ENCODE measurements around the gene PGAM2. TPM values are rescaled to one million over a fixed set of nuclear protein-coding genes. Genes with fewer than 3 reads are reported as not detected.

Gene PGAM2
- total and polyA plus RNA-seq, 2 experiments from 2014 or later, result 2.9 to 7.8 TPM

DNA sequence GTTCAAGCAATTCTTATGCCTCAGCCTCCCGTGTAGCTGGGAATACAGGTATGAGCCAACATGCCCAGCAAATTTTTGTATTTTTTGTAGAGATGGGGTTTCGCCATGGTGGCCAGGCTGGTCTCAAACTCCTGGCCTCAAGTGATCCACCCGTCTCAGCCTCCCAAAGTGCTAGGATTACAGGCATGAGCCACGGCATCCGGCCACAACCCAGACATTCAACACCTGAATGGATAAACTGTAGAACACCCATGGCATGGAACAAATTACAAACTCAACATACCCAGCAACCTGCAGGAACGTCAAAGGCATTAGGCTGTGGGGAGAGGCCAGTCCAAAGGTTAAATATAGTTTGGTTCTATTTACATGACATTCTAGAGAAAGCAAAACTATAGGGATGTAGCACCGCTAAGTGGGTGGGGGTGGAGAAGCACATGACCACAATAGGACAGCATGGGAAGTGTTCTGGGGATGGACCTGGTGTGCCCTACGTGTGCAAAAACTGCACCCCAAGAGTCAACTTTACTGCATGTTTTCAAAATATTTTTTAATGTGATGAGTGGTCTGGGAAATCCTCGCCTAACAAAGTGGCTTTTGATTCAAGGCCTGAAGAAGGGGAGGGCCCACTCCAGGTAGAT is 6.5 kb upstream of the PGAM2 start:
- Histone ChIP-seq H3K79me2 (replicated peaks; ENCODE audit: insufficient read depth) (no peaks in the 10 kb centered on the region), H3K9me2 (ENCODE audit: insufficient read depth) (no peaks in the 10 kb centered on the region), H3F3A (replicated peaks; ENCODE audit: low read depth) (no peaks in the 10 kb centered on the region; the same call in 1 of the 2 replicates), H3K36me3 (ENCODE audit: insufficient read depth) (no peaks in the 10 kb centered on the region), H3K4me1 (ENCODE audit: insufficient read depth) (no peaks in the 10 kb centered on the region), H3K4me2 (no peak overlapping the region), H3K4me3 (no peak overlapping the region), H3K27me3 (ENCODE audit: insufficient read depth) (peaks cover 28% of the 10 kb centered on the region), H4K20me1 (replicated peaks; ENCODE audit: insufficient read depth) (no peaks in the 10 kb centered on the region; the same call in 1 of the 2 replicates), H3K27ac (ENCODE audit: low read depth) (no peak overlapping the region), H2AFZ (no peak overlapping the region)
- Mint-ChIP-seq H3K27ac (no peak overlapping the region), H3K4me1 (peaks cover under 1% of the 10 kb centered on the region; the same call in 2 of the 3 replicates), H3K36me3 (ENCODE audit: low read depth) (peaks cover 12% of the 10 kb centered on the region), H3K9me3 (no peaks in the 10 kb centered on the region), H3K4me3 (no peak overlapping the region; the same call in 2 of the 3 replicates), H3K27me3 (ENCODE audit: insufficient read depth, low read depth, poor library complexity) (peaks cover 17% of the 10 kb centered on the region)
- DNase-seq (ENCODE audit: low spot score), result no peak
- ATAC-seq, result no peak
- TF ChIP-seq EZH2phosphoT487 (IDR thresholded peaks at IDR 0.05; ENCODE audit: unreplicated experiment) (no peak), ZNF331 (CRISPR knock-in tag; IDR thresholded peaks at IDR 0.05; ENCODE audit: low read depth) (no peak), POLR2AphosphoS5 (IDR thresholded peaks at IDR 0.05; ENCODE audit: low read depth) (no peak), STAT1 (IDR thresholded peaks at IDR 0.05; ENCODE audit: unreplicated experiment) (no peak), NANOG (IDR thresholded peaks at IDR 0.05; ENCODE audit: borderline replicate concordance) (no peak), ETS1 (IDR thresholded peaks at IDR 0.05) (no peak), JUNB (IDR thresholded peaks at IDR 0.05; ENCODE audit: unreplicated experiment) (no peak), ZNF114 (CRISPR knock-in tag; IDR thresholded peaks at IDR 0.05) (no peak), EZH2 (IDR thresholded peaks at IDR 0.05; ENCODE audit: low read depth, unreplicated experiment) (no peak), CREB1 (CRISPR knock-in tag; IDR thresholded peaks at IDR 0.05; ENCODE audit: low read depth) (no peak)
- TF ChIP-seq, protein P1, sequence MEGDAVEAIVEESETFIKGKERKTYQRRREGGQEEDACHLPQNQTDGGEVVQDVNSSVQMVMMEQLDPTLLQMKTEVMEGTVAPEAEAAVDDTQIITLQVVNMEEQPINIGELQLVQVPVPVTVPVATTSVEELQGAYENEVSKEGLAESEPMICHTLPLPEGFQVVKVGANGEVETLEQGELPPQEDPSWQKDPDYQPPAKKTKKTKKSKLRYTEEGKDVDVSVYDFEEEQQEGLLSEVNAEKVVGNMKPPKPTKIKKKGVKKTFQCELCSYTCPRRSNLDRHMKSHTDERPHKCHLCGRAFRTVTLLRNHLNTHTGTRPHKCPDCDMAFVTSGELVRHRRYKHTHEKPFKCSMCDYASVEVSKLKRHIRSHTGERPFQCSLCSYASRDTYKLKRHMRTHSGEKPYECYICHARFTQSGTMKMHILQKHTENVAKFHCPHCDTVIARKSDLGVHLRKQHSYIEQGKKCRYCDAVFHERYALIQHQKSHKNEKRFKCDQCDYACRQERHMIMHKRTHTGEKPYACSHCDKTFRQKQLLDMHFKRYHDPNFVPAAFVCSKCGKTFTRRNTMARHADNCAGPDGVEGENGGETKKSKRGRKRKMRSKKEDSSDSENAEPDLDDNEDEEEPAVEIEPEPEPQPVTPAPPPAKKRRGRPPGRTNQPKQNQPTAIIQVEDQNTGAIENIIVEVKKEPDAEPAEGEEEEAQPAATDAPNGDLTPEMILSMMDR (conservative IDR thresholded peaks at IDR 0.05; ENCODE audit: low read depth in 2 of 2), result no peak
- TF ChIP-seq, protein P2, sequence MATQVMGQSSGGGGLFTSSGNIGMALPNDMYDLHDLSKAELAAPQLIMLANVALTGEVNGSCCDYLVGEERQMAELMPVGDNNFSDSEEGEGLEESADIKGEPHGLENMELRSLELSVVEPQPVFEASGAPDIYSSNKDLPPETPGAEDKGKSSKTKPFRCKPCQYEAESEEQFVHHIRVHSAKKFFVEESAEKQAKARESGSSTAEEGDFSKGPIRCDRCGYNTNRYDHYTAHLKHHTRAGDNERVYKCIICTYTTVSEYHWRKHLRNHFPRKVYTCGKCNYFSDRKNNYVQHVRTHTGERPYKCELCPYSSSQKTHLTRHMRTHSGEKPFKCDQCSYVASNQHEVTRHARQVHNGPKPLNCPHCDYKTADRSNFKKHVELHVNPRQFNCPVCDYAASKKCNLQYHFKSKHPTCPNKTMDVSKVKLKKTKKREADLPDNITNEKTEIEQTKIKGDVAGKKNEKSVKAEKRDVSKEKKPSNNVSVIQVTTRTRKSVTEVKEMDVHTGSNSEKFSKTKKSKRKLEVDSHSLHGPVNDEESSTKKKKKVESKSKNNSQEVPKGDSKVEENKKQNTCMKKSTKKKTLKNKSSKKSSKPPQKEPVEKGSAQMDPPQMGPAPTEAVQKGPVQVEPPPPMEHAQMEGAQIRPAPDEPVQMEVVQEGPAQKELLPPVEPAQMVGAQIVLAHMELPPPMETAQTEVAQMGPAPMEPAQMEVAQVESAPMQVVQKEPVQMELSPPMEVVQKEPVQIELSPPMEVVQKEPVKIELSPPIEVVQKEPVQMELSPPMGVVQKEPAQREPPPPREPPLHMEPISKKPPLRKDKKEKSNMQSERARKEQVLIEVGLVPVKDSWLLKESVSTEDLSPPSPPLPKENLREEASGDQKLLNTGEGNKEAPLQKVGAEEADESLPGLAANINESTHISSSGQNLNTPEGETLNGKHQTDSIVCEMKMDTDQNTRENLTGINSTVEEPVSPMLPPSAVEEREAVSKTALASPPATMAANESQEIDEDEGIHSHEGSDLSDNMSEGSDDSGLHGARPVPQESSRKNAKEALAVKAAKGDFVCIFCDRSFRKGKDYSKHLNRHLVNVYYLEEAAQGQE (IDR thresholded peaks at IDR 0.05; ENCODE audit: unreplicated experiment), result no peak
- TF ChIP-seq, protein P3, sequence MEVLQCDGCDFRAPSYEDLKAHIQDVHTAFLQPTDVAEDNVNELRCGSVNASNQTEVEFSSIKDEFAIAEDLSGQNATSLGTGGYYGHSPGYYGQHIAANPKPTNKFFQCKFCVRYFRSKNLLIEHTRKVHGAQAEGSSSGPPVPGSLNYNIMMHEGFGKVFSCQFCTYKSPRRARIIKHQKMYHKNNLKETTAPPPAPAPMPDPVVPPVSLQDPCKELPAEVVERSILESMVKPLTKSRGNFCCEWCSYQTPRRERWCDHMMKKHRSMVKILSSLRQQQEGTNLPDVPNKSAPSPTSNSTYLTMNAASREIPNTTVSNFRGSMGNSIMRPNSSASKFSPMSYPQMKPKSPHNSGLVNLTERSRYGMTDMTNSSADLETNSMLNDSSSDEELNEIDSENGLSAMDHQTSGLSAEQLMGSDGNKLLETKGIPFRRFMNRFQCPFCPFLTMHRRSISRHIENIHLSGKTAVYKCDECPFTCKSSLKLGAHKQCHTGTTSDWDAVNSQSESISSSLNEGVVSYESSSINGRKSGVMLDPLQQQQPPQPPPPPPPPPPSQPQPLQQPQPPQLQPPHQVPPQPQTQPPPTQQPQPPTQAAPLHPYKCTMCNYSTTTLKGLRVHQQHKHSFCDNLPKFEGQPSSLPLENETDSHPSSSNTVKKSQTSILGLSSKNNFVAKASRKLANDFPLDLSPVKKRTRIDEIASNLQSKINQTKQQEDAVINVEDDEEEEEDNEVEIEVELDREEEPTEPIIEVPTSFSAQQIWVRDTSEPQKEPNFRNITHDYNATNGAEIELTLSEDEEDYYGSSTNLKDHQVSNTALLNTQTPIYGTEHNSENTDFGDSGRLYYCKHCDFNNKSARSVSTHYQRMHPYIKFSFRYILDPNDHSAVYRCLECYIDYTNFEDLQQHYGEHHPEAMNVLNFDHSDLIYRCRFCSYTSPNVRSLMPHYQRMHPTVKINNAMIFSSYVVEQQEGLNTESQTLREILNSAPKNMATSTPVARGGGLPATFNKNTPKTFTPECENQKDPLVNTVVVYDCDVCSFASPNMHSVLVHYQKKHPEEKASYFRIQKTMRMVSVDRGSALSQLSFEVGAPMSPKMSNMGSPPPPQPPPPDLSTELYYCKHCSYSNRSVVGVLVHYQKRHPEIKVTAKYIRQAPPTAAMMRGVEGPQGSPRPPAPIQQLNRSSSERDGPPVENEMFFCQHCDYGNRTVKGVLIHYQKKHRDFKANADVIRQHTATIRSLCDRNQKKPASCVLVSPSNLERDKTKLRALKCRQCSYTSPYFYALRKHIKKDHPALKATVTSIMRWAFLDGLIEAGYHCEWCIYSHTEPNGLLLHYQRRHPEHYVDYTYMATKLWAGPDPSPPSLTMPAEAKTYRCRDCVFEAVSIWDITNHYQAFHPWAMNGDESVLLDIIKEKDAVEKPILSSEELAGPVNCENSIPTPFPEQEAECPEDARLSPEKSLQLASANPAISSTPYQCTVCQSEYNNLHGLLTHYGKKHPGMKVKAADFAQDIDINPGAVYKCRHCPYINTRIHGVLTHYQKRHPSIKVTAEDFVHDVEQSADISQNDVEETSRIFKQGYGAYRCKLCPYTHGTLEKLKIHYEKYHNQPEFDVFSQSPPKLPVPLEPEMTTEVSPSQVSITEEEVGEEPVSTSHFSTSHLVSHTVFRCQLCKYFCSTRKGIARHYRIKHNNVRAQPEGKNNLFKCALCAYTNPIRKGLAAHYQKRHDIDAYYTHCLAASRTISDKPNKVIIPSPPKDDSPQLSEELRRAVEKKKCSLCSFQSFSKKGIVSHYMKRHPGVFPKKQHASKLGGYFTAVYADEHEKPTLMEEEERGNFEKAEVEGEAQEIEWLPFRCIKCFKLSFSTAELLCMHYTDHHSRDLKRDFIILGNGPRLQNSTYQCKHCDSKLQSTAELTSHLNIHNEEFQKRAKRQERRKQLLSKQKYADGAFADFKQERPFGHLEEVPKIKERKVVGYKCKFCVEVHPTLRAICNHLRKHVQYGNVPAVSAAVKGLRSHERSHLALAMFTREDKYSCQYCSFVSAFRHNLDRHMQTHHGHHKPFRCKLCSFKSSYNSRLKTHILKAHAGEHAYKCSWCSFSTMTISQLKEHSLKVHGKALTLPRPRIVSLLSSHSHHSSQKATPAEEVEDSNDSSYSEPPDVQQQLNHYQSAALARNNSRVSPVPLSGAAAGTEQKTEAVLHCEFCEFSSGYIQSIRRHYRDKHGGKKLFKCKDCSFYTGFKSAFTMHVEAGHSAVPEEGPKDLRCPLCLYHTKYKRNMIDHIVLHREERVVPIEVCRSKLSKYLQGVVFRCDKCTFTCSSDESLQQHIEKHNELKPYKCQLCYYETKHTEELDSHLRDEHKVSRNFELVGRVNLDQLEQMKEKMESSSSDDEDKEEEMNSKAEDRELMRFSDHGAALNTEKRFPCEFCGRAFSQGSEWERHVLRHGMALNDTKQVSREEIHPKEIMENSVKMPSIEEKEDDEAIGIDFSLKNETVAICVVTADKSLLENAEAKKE (CRISPR knock-in tag; IDR thresholded peaks at IDR 0.05), result no peak
